ENCODE measurements around the gene UBE2M. TPM values are rescaled to one million over a fixed set of nuclear protein-coding genes. Genes with fewer than 3 reads are reported as not detected.
"Not testable (repeated sequence)": the region's sequence is repeated elsewhere in the genome, so short reads cannot be mapped to it uniquely, and the experiment has no call there.

Gene UBE2M
- total RNA-seq, 5 donors from 2014 or later (not counting 1 experiment from before 2014, with no cell fraction given) = 35.6 to 53.5 (median 48.6) TPM

DNA sequence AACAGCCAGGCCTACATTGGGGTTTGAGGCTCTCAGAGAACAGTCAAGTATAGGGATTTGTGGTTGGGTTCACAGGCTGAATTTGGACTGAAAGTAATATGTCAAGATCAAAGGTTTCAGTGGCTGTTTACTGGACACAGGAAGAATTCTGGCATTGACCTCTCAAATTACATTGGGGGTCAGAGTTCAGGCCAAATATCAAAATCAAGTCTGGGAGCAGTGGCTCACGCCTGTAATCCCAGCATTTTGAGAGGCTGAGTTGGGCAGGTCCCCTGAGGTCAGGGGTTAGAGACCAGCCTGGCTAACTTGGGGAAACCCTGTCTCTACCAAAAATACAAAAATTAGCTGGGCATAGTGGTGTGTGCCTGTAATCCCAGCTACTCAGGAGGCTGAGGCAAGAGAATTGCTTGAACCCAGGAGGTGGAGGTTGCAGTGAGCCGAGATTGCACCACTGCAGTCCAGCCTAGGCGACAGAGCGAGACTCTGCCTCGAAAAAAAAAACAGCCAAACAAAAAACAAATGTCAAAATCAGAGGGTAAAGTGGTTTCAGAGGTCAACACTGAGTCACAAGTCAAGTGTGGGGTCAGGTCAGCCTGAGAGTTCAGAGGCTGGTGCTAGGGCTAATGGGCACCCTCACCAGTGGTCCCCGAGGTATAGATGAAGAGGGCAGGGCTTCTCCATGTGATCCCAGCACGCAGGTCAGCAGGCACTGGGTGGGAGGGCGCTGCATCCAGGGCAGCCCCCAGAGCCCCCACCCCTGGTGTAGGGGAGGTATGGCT is 48.1 kb downstream of the UBE2M start:
- H3K27me3 Mint-ChIP-seq = no peaks in the 10 kb centered on the region
- Histone ChIP-seq H3K36me3 (ENCODE audit: control insufficient read depth in 2 of 2, extremely low read depth in 1 of 2, insufficient read depth in 1 of 2, low read length in 1 of 2) (no peaks in the 10 kb centered on the region), H3K27ac (ENCODE audit: low read length) (no peak overlapping the region), H3K27me3 (replicated peaks in 1 of 2; ENCODE audit: control insufficient read depth in 2 of 2, extremely low read depth in 1 of 2, insufficient read depth in 2 of 2, low read length in 1 of 2) (no peaks in the 10 kb centered on the region), H3K4me1 (ENCODE audit: control insufficient read depth in 1 of 2, extremely low read depth in 1 of 2, insufficient read depth in 2 of 2, low read length in 2 of 2) (peaks cover 6 to 18% of the 10 kb centered on the region in 2 experiments), H3K9me3 (no peaks in the 10 kb centered on the region), H3K4me3 (ENCODE audit: control insufficient read depth in 1 of 2, extremely low read depth in 1 of 2, low read length in 1 of 2) (no peak overlapping the region)
- peaks cover 10 to 14% (median 11%) of the 10 kb centered on the region in 3 donors for H3K4me1 Mint-ChIP-seq
- ChIA-PET POLR2A (no interaction called here), CTCF (no interaction called here)
- H3K36me3 Mint-ChIP-seq = peaks cover 5% of the 10 kb centered on the region
- H3K4me3 Mint-ChIP-seq = no peak overlapping the region
- no peak for ATAC-seq (replicated peaks in 1 of 4)
- no peak for DNase-seq
- peaks cover 0 to 13% (median 3%) of the 10 kb centered on the region in 3 donors for H3K9me3 Mint-ChIP-seq
- H3K27ac Mint-ChIP-seq = no peak overlapping the region
- 100% methylated on average over 1 of the region's 8 CpGs for WGBS (ENCODE audit: insufficient coverage)

DNA sequence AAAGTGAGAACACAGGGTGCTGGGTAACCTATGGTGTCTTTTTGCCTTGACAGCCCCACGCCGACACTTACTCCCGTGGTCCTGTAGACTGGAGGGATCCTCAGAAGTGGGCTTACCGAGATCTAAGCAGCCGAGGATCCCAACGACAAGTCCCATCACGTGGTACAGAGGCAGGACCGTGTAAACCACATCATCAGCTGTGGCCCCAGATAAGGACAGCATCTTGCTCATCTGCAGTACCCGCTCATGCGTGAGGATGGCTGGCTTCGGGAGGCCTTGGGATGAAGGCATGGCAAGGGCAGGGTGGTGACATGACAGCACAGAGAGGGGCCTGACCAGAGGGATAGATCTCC is 48.7 kb downstream of the UBE2M start:
- H3K4me1 ChIP-seq (ENCODE audit: control insufficient read depth in 1 of 2, extremely low read depth in 1 of 2, insufficient read depth in 2 of 2, low read length in 2 of 2) = peaks cover 6 to 15% of the 10 kb centered on the region in 2 experiments
- Mint-ChIP-seq H3K27ac (no peak overlapping the region), H3K4me3 (no peak overlapping the region), H3K36me3 (peaks cover 5% of the 10 kb centered on the region), H3K4me1 (peaks cover 7 to 11% (median 9%) of the 10 kb centered on the region in 3 donors), H3K27me3 (no peaks in the 10 kb centered on the region), H3K9me3 (peaks cover 0 to 13% (median 3%) of the 10 kb centered on the region in 3 donors)
- no peak overlapping the region for H3K27ac ChIP-seq (ENCODE audit: low read length)
- WGBS (ENCODE audit: insufficient coverage) = 92% methylated on average over 11 of the region's 11 CpGs
- no peak overlapping the region for H3K4me3 ChIP-seq (ENCODE audit: control insufficient read depth in 1 of 2, extremely low read depth in 1 of 2, low read length in 1 of 2)
- ATAC-seq (replicated peaks in 1 of 4) (no peak), DNase-seq (no peak)
- H3K27me3 ChIP-seq (replicated peaks in 1 of 2; ENCODE audit: control insufficient read depth in 2 of 2, extremely low read depth in 1 of 2, insufficient read depth in 2 of 2, low read length in 1 of 2) = no peaks in the 10 kb centered on the region
- POLR2A ChIA-PET = no interaction called here
- H3K9me3 ChIP-seq = no peaks in the 10 kb centered on the region
- no peaks in the 10 kb centered on the region for H3K36me3 ChIP-seq (ENCODE audit: control insufficient read depth in 2 of 2, extremely low read depth in 1 of 2, insufficient read depth in 1 of 2, low read length in 1 of 2)
- CTCF ChIA-PET = no interaction called here

DNA sequence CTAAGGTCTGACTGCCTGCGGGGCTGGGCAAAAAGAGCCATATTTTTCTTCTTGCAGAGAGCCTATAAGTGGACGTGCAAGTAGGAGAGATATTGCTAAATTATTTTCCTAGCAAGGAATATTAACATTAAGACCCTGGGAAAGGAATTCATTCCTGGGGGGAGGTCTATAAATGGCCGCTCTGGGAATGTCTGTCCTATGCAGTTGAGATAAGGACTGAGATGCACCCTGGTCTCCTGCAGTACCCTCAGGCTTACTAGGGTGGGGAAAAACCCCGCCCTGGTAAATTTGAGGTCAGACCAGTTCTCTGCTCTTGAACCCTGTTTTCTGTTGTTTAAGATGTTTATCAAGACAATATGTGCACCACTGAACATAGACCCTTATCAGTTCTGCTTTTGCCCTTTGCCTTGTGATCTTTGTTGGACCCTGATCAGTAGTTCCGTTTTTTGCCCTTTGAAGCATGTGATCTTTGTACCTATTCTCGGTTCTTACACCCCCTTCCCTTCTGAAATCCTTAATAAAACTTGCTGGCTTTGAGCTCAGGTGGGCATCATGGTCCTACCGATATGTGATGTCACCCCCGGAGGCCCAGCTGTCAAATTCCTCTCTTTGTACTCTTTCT is 50.7 kb downstream of the UBE2M start:
- H3K4me3 ChIP-seq (ENCODE audit: control insufficient read depth in 1 of 2, extremely low read depth in 1 of 2, low read length in 1 of 2); H3K27me3 Mint-ChIP-seq; DNase-seq; H3K4me1 ChIP-seq (ENCODE audit: control insufficient read depth in 1 of 2, extremely low read depth in 1 of 2, insufficient read depth in 2 of 2, low read length in 2 of 2); H3K36me3 ChIP-seq (ENCODE audit: control insufficient read depth in 2 of 2, extremely low read depth in 1 of 2, insufficient read depth in 1 of 2, low read length in 1 of 2); POLR2A ChIA-PET; H3K27me3 ChIP-seq (replicated peaks in 1 of 2; ENCODE audit: control insufficient read depth in 2 of 2, extremely low read depth in 1 of 2, insufficient read depth in 2 of 2, low read length in 1 of 2); H3K36me3 Mint-ChIP-seq; H3K4me1 Mint-ChIP-seq; H3K9me3 ChIP-seq; H3K4me3 Mint-ChIP-seq; H3K27ac Mint-ChIP-seq; H3K27ac ChIP-seq (ENCODE audit: low read length); ATAC-seq (replicated peaks in 1 of 4): not testable (repeated sequence)
- WGBS (ENCODE audit: insufficient coverage) = 87% methylated on average over 3 of the region's 8 CpGs
- CTCF ChIA-PET = interaction anchor here in 1 of 2 donors (0.6 kb wide), 1 partner anchor 46 kb away, joined by 4 read pairs; no protein-coding TSS in a partner anchor
- H3K9me3 Mint-ChIP-seq = peaks cover 0 to 13% (median 3%) of the 10 kb centered on the region in 3 donors

Other genes with a start within 250 kb of the UBE2M start
- 1 to 10 TPM; 1.9 to 6.9 (median 6.2) TPM for gene ZSCAN22, start 231.6 kb downstream of the UBE2M start, total RNA-seq
- gene A1BG, start 205.1 kb downstream of the UBE2M start, total RNA-seq = 10 to 100 TPM; 15.4 to 31.1 (median 19.3) TPM
- 1 to 10 TPM in 4 of 5 donors, under 1 TPM in 1; 0.98 to 3.4 (median 2.2) TPM for gene ZNF497, start 195.9 kb downstream of the UBE2M start, total RNA-seq
- 1 to 10 TPM; 1.7 to 6.0 (median 5.0) TPM for gene ZNF837, start 177.6 kb downstream of the UBE2M start, total RNA-seq
- gene RPS5, start 171.3 kb downstream of the UBE2M start, total RNA-seq = 1,000 to 10,000 TPM; 1,332 to 1,813 (median 1,414) TPM
- gene RNF225, start 163.0 kb downstream of the UBE2M start, total RNA-seq = 1 to 10 TPM in 1 of 5 donors, under 1 TPM in 3, not detected in 1; 0.44 to 1.9 (median 0.51) TPM
- 10 to 100 TPM in 2 of 5 donors, 1 to 10 TPM in 3; 4.3 to 13.3 (median 9.4) TPM for gene ZNF584, start 150.0 kb downstream of the UBE2M start, total RNA-seq
- 1 to 10 TPM; 1.4 to 8.5 (median 4.9) TPM for gene ZNF132, start 118.5 kb downstream of the UBE2M start, total RNA-seq
- 10 to 100 TPM in 4 of 5 donors, 1 to 10 TPM in 1; 9.5 to 17.2 (median 15.7) TPM for gene ZNF324B, start 107.0 kb downstream of the UBE2M start, total RNA-seq
- gene ZNF324, start 91.5 kb downstream of the UBE2M start, total RNA-seq = 10 to 100 TPM; 17.9 to 33.2 (median 28.2) TPM
- gene ZNF446, start 82.3 kb downstream of the UBE2M start, total RNA-seq = 10 to 100 TPM; 12.0 to 20.5 (median 18.9) TPM
- gene SLC27A5, start 46.6 kb downstream of the UBE2M start, total RNA-seq = 10 to 100 TPM in 4 of 5 donors, 1 to 10 TPM in 1; 8.4 to 18.3 (median 14.6) TPM
- 10 to 100 TPM in 4 of 5 donors, 1 to 10 TPM in 1; 8.3 to 27.8 (median 24.5) TPM for gene ZBTB45, start 38.8 kb downstream of the UBE2M start, total RNA-seq
- gene TRIM28, start 14.5 kb downstream of the UBE2M start, total RNA-seq = 100 to 1,000 TPM; 374 to 574 (median 403) TPM
- 10 to 100 TPM; 61.5 to 82.9 (median 79.3) TPM for gene CHMP2A, start 3.5 kb downstream of the UBE2M start, total RNA-seq
- 10 to 100 TPM; 37.0 to 59.3 (median 47.2) TPM for gene MZF1, start 14.7 kb upstream of the UBE2M start, total RNA-seq